ENCODE data around the gene LCNL1. TPM values are rescaled to one million over a fixed set of nuclear protein-coding genes. Genes with fewer than 3 reads are reported as not detected.

The LCNL1 gene
- polyA plus RNA-seq, 4 donors, result 0.08 to 0.35 (median 0.19) TPM

DNA sequence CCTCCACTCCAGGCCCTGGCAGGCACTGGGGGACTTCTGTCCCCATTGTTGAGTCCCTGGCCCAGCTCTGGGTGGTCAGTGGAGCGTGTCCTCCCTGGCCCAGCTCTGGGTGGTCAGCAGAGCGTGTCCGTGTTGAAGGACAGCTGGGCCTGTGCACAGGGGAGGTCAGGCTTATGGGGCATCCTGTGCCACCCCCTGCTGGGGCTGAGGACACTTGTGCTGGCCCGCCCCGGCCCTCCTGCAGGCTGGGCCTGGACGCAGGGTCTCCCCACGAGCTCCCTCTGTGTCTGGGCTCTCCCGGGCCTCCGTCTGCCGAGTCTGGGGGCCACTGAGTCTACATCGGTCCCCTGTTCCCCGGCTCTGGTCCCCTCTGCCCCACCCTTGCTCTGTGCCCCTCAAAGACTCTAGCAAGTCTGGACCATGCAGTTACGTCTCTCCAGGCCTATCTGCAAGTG is 25.1 kb downstream of the LCNL1 start:
- DNase-seq (ENCODE audit: low read depth in 4 of 4, low spot score in 3 of 4), result no peak

DNA sequence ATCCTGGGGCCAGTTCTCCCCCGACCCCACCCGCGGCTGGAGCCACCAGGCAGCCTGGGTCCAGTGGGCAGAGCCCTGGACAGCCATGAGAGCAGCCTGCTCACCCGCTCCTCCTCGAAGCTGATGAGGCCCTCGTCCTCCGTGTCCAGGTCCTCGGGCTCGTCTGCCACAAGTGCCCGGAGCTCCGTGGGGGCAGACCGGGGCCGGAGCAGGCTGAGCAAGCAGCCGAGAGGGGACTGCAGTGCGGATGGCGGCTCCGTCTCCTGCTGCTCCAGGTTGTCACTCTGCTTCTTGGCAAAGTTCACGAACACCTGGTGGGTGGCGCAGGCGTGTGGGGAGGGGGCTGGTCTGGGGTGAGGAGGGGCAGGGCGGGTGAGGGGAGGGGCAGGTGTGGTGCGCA is 25.5 kb downstream of the LCNL1 start:
- no peak for DNase-seq (ENCODE audit: low read depth in 4 of 4, low spot score in 3 of 4)

GRCh38 chr9:137009217-137009616 is 26.4 kb downstream of the LCNL1 start:
- DNase-seq (ENCODE audit: low read depth in 4 of 4, low spot score in 3 of 4), result no peak

GRCh38 chr9:137009938-137010732 is 27.3 kb downstream of the LCNL1 start:
- DNase-seq (ENCODE audit: low read depth in 4 of 4, low spot score in 3 of 4), result no peak

DNA sequence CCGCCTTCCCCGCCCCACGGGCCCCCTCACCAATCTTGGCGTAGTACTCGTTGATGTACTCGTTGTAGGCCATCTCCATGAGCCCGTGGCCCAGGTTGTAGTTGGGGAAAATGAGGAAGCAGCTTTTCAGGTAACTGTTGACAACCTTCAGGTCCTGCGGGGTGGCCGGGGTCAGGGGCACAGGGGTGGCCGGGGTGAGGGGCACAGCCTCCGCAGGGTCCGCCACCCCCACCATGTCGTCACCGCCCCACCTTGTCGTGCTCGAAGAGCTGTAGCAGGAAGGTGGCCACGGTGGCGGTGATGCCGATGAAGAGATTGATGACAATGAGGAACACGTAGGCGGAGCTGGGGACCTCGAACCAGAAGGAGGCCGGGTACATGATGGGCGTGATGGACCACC is 28.4 kb downstream of the LCNL1 start:
- DNase-seq (ENCODE audit: low read depth in 4 of 4, low spot score in 3 of 4), result no peak

DNA sequence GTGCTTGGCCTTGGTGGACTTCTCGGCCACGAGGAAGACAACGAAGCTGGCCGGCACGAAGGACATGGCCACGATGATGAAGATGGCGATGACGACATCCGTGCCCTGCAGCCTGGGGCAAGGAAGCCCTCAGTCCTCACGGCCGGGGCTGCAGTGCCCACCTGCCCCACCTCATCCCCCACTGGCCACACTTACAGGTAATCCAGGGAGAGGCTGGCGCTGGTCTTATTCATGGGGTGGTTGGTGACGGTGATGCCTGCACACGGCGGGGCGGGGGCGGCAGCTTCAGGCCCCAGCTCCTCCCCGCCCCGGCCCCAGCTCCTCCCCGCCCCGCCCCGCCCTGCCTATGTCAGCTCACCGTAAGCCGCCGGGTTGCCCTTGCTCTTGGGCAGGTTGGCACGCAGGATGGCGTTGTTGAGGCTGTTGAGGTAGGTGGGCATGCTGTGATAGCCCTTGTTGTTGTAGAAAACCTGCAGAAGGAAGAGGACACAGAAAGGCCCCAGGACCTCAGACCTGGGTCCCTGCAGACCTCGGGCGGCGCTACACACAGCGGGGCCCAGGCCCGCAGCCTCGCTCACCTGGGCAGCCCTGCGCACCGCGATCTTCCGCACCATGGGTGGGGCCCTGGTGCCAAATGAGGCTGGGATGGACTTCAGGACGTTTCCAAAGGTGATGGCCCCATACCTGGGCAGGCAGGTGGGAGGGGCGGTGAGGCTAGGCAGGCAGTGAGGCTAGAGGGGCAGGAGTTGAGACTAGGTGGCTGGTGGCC is 29.3 kb downstream of the LCNL1 start:
- no peak for DNase-seq (ENCODE audit: low read depth in 4 of 4, low spot score in 3 of 4)

DNA sequence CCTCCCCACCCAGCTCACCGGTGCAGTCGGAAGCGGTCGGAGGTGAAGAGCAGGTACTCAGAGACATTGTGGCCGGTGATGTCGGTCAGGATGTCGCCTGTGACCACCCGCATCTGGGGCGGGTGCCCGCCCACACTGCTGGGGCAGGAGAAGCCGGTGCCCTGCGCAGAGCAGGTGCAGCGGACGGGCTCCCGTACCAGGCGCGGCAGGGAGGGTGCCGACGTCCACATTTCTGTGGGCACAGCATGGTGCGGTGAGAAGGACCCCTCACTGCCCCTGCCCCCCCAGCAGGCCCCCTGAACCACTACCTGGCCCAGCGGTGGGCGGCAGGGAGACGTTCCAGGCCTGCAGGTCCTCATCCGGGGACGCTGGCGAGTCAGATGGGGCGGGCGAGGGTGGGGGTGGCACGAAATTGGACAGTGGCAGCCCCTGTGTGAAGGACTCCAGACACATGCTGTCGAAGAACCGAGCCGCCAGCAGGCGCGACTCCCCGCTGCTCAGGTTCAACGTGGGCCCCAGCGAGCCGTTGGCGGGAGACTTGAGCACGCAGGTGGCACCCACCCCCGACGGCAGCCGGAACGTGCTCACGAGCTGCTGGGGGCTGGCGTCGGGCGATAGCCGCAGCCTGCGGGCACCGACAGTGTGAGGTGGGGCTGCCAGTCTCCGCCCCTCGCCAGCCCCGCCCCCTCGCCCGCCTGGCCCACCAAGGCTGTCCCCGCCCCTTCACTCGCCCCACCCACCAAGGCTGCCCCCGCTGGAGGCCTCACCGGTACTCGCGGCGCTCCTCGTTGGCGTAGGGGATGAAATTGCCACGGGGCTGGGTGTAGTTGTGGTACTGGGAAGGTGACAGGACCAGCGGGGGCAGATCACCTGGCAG is 30.1 kb downstream of the LCNL1 start:
- no peak for DNase-seq (ENCODE audit: low read depth in 4 of 4, low spot score in 3 of 4)

DNA sequence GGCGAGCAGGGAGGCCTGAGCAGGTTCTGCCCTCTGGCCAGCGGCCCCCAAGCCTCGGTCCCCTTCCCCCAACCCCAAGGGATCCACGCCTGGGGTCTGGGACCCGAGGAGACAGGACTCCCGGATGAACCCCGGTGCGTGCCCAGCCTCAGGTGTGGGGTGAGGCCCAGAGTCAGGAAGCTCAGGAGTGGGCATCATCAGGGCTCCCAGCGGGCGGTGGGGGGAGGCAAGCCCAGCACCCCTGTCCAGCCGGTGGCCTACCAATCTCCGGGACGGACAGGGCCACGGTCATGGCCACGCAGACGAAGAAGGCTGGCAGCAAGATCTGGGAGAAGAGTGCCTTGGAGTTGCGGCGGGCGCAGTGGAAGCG is 30.8 kb downstream of the LCNL1 start:
- DNase-seq (ENCODE audit: low read depth in 4 of 4, low spot score in 3 of 4), result no peak

DNA sequence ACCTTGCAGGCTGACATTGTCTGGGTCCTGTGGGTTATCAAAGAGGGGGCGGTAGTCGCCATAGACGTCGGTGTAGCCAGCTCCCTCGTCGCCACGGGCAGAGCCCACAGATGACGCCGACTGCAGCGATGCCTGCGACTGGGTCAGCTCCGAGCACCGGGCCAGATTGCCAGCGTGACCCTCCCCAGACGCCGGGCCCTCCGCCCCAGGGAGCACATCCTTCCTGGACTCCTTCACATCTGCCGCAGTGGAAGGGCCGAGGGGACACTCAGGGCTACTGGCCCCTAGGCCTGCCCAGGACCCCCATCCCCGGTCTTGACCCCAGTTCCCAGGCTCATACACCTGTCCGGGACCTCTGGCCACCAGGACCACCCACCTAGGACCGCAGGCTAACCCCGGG is 31.4 kb downstream of the LCNL1 start:
- no peak for DNase-seq (ENCODE audit: low read depth in 4 of 4, low spot score in 3 of 4)

DNA sequence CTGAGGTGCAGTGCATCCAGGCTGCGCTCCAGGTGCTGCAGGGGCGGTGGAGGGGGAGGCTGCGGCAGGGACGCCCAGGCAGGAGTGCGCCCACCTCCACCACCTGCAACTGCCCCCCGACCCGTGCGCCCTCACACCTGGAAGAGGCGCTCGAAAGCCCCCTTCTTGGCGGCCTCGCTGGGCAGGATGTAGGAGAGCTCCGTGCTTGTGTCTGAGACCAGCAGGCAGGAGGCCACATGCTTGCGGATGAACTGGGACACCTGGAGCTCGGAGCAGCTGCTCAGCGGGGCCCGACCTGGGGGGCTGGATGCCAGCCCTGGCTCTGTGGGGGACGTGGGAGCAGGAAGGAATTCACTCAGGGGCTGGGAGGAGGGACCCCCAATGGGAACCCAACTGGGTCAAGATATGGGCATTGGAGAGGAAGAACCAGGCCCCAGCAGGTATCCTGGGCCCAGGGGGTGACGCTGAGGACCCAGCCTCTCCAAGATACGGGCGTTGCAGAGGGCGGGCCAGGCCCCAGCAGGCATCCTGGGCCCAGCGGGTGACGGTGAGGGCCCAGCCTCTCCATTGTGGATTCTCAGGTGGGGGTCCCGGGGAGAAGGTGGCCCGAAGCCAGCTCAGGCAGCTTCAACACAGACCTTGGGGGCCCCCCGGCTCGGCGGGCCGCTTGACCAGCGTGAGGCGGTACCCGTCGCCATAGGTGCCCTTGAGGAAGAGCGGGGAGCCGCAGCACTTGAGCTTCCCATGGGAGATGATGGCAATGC is 32.2 kb downstream of the LCNL1 start:
- no peak for DNase-seq (ENCODE audit: low read depth in 4 of 4, low spot score in 3 of 4)

- no peak for DNase-seq (ENCODE audit: low read depth in 4 of 4, low spot score in 3 of 4)
Observed at GRCh38 chr9:137015540-137015930, 32.7 kb downstream of the LCNL1 start.

GRCh38 chr9:137015976-137016375 is 33.2 kb downstream of the LCNL1 start:
- DNase-seq (ENCODE audit: low read depth in 4 of 4, low spot score in 3 of 4), result no peak

DNA sequence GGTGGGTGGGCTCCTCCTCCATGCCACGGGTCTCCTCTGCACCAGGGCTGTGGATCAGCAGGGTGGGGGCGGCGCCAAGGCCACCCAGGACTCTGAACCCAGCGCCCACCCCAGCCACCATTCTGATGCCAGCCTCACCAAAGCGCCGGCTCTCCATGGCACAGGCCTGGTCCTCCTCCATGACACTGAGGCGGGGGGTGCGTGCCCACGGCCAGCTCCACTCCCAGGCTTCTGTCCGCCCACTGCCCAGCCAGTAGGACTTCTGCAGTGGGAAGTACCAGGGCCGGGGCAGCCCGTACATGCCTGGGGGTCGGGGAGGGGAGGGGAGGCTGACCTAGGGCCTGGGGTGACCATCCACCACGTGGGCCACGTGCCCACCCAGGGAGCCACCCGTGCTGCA is 33.6 kb downstream of the LCNL1 start:
- no peak for DNase-seq (ENCODE audit: low read depth in 4 of 4, low spot score in 3 of 4)

- DNase-seq (ENCODE audit: low read depth in 4 of 4, low spot score in 3 of 4), result no peak
Observed at GRCh38 chr9:137017071-137017470, 34.3 kb downstream of the LCNL1 start.

GRCh38 chr9:137017791-137018497 is 35.2 kb downstream of the LCNL1 start:
- no peak for DNase-seq (ENCODE audit: low read depth in 4 of 4, low spot score in 3 of 4)

GRCh38 chr9:137018761-137019559 is 36.2 kb downstream of the LCNL1 start:
- no peak for DNase-seq (ENCODE audit: low read depth in 4 of 4, low spot score in 3 of 4)

- DNase-seq (ENCODE audit: low read depth in 4 of 4, low spot score in 3 of 4), result no peak
Observed at GRCh38 chr9:137019891-137020683, 37.3 kb downstream of the LCNL1 start.
